Ovary (tissue), 3 donors: Measurements from ENCODE around the gene TEX38.

Source experiments
- CTCF ChIP-seq, 3 donors: fragments of 450-650 bp in 2 of 3; fragments of 200-600 bp in 1 of 3; IDR thresholded peaks; one replicate each; pipeline versions ENCODE4 v1.5.1 to v1.8.0; 2016 to 2022; ENCODE audit warnings: antibody characterized with exemption in 3 of 3, mild to moderate bottlenecking in 1 of 3
- EP300 ChIP-seq: sonication (generic); formaldehyde crosslinking; IDR thresholded peaks from one replicate; pipeline ENCODE4 v1.6.1; 2017; ENCODE audit warnings: antibody characterized with exemption
- POLR2A ChIP-seq: fragments of 450-650 bp; IDR thresholded peaks from one replicate; pipeline ENCODE4 v1.6.1; 2017; ENCODE audit warnings: antibody characterized with exemption, mild to moderate bottlenecking, moderate library complexity
- donor health status: DM: no; HTN: no; CAD: no.

GRCh38 chr1:46687921-46688509 is 16.4 kb downstream of the TEX38 start:
- TF ChIP-seq CTCF (IDR thresholded peaks at IDR 0.05) (no peak), POLR2A (no peak), EP300 (no peak)
